NT2/D1 (cell line): ENCODE data around the gene ERICH4.
"Not testable (repeated sequence)": the region's sequence is repeated elsewhere in the genome, so short reads cannot be mapped to it uniquely, and the experiment has no call there.

Source experiments
- DNase-seq: peaks from one replicate; pipeline ENCODE4 v3.0.0-alpha.2; 2011; ENCODE audit warnings: low read depth, low spot score
- H3K27me3 ChIP-seq: 2 replicates; pipeline ENCODE4 v1.6.0; 2011; ENCODE audit warnings: mild to moderate bottlenecking; ENCODE audit not compliant: insufficient read length, insufficient read depth
- H3K36me3 ChIP-seq: 2 replicates; pipeline ENCODE4 v1.6.1; 2011; ENCODE audit warnings: mild to moderate bottlenecking, low read length, mixed read lengths; ENCODE audit not compliant: insufficient read depth, insufficient read length
- H3K4me1 ChIP-seq: 2 replicates; pipeline ENCODE4 v1.5.1; 2011; ENCODE audit not compliant: insufficient read depth, insufficient read length
- H3K4me3 ChIP-seq: 2 replicates; pipeline ENCODE4 v1.5.1; 2011; ENCODE audit warnings: low read depth; ENCODE audit not compliant: insufficient read length
- H3K9ac ChIP-seq: 2 replicates; pipeline ENCODE4 v1.6.0; 2011; ENCODE audit warnings: low read depth; ENCODE audit not compliant: insufficient read length
- H3K9me3 ChIP-seq: 2 replicates; pipeline ENCODE4 v1.5.1; 2011; ENCODE audit warnings: mild to moderate bottlenecking, low read length; ENCODE audit not compliant: insufficient read depth
- SUZ12 ChIP-seq: IDR thresholded peaks from 2 replicates; pipeline ENCODE4 v1.6.1; 2011; ENCODE audit not compliant: insufficient read length, insufficient read depth; ENCODE audit errors: extremely low read depth
- YY1 ChIP-seq: IDR thresholded peaks from 2 replicates; pipeline ENCODE4 v1.6.1; 2011; ENCODE audit not compliant: insufficient read length, insufficient read depth
- ZNF274 ChIP-seq: IDR thresholded peaks from 2 replicates; pipeline ENCODE4 v1.6.1; 2011; ENCODE audit warnings: mild to moderate bottlenecking, low read depth, low read length

ERICH4 gene

GRCh38 chr19:41476583-41476982, 33.6 kb downstream of the ERICH4 start:
- Histone ChIP-seq H3K4me1 (no peaks in the 10 kb centered on the region), H3K36me3 (no peaks in the 10 kb centered on the region), H3K27me3 (peaks cover 94% of the 10 kb centered on the region), H3K9me3 (no peaks in the 10 kb centered on the region), H3K9ac (no peak overlapping the region), H3K4me3 (no peak overlapping the region)
- TF ChIP-seq SUZ12 = no peak
- TF ChIP-seq YY1 = no peak
- TF ChIP-seq ZNF274 = no peak
- no peak for DNase-seq

GRCh38 chr19:41478171-41478570, 35.2 kb downstream of the ERICH4 start:
- no peaks in the 10 kb centered on the region for H3K9me3 ChIP-seq
- no peak for DNase-seq
- H3K4me3 ChIP-seq = no peak overlapping the region
- no peaks in the 10 kb centered on the region for H3K36me3 ChIP-seq
- H3K27me3 ChIP-seq = peaks cover 93% of the 10 kb centered on the region
- H3K9ac ChIP-seq = no peak overlapping the region
- TF ChIP-seq ZNF274 (no peak), YY1 (no peak), SUZ12 (no peak)
- H3K4me1 ChIP-seq = no peaks in the 10 kb centered on the region

GRCh38 chr19:41478875-41479756, 36.2 kb downstream of the ERICH4 start:
- TF ChIP-seq ZNF274 (no peak), YY1 (no peak), SUZ12 (no peak)
- H3K36me3 ChIP-seq = no peaks in the 10 kb centered on the region
- H3K4me1 ChIP-seq = no peaks in the 10 kb centered on the region
- H3K27me3 ChIP-seq = peaks cover 93% of the 10 kb centered on the region
- H3K9me3 ChIP-seq = no peaks in the 10 kb centered on the region
- H3K4me3 ChIP-seq = no peak overlapping the region
- no peak for DNase-seq
- H3K9ac ChIP-seq = no peak overlapping the region

- Histone ChIP-seq H3K9ac (no peak overlapping the region), H3K4me1 (no peaks in the 10 kb centered on the region), H3K36me3 (no peaks in the 10 kb centered on the region), H3K27me3 (peaks cover 93% of the 10 kb centered on the region), H3K4me3 (no peak overlapping the region), H3K9me3 (no peaks in the 10 kb centered on the region)
- no peak for TF ChIP-seq ZNF274
- TF ChIP-seq YY1 = no peak
- no peak for TF ChIP-seq SUZ12
- no peak for DNase-seq
Observed at GRCh38 chr19:41479757-41480191, 36.8 kb downstream of the ERICH4 start.

- no peak overlapping the region for H3K9ac ChIP-seq
- no peak overlapping the region for H3K4me3 ChIP-seq
Observed at GRCh38 chr19:41480336-41480735, 37.4 kb downstream of the ERICH4 start.

GRCh38 chr19:41484822-41485221, 41.9 kb downstream of the ERICH4 start:
- H3K9ac ChIP-seq = no peak overlapping the region

More at GRCh38 chr19:41480336-41480735, 37.4 kb downstream of the ERICH4 start:
- Histone ChIP-seq H3K9me3 (no peaks in the 10 kb centered on the region), H3K27me3 (peaks cover 93% of the 10 kb centered on the region), H3K36me3 (no peaks in the 10 kb centered on the region), H3K4me1 (no peaks in the 10 kb centered on the region)
- DNase-seq = no peak
- TF ChIP-seq ZNF274 (no peak), YY1 (no peak), SUZ12 (no peak)

GRCh38 chr19:41486953-41487352, 44.0 kb downstream of the ERICH4 start:
- H3K9ac ChIP-seq, H3K4me1 ChIP-seq, H3K36me3 ChIP-seq, H3K4me3 ChIP-seq, DNase-seq, H3K9me3 ChIP-seq: not testable (repeated sequence)
- peaks cover 55% of the 10 kb centered on the region for H3K27me3 ChIP-seq

More at GRCh38 chr19:41484822-41485221, 41.9 kb downstream of the ERICH4 start:
- Histone ChIP-seq H3K36me3 (no peaks in the 10 kb centered on the region), H3K9me3 (peaks cover 10% of the 10 kb centered on the region; the same call in 1 of the 2 replicates), H3K4me1 (no peaks in the 10 kb centered on the region), H3K4me3 (no peak overlapping the region), H3K27me3 (peaks cover 71% of the 10 kb centered on the region)
- DNase-seq = no peak
- TF ChIP-seq SUZ12 (no peak), ZNF274 (no peak), YY1 (no peak)
